ENCODE measurements around the gene HIVEP1.

Gene HIVEP1

DNA sequence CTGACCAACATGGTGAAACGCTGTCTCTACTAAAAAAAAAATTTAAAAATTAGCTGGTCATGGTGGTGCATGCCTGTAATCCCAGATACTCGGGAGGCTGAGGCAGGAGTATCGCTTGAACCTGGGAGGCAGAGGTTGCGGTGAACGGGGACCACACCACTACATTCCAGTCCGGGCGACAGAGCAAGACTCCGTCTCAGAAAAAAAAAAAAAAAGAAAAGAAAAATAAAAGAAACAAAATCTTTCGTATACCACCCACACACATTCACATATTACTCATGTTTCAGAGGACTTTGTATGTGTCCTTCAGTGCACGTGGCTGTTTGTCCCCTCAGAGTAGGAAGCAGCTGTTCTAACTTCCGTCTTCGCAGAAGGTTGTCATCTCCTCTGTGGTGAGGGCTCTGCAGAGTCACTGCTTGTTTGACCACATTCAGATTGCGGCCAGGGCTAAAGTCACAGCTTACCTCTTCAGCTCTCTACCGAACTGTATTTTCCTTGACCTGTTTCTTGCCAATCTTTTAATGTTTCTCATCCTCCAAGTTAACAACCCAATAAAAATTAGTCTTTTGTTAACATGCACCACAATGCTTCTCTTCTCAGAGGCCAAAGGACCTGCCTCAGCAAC is 36.6 kb upstream of the HIVEP1 start:
- TF ChIP-seq, protein P1, sequence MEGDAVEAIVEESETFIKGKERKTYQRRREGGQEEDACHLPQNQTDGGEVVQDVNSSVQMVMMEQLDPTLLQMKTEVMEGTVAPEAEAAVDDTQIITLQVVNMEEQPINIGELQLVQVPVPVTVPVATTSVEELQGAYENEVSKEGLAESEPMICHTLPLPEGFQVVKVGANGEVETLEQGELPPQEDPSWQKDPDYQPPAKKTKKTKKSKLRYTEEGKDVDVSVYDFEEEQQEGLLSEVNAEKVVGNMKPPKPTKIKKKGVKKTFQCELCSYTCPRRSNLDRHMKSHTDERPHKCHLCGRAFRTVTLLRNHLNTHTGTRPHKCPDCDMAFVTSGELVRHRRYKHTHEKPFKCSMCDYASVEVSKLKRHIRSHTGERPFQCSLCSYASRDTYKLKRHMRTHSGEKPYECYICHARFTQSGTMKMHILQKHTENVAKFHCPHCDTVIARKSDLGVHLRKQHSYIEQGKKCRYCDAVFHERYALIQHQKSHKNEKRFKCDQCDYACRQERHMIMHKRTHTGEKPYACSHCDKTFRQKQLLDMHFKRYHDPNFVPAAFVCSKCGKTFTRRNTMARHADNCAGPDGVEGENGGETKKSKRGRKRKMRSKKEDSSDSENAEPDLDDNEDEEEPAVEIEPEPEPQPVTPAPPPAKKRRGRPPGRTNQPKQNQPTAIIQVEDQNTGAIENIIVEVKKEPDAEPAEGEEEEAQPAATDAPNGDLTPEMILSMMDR (IDR thresholded peaks at IDR 0.05; ENCODE audit: insufficient read depth, low read length, missing control alignments) = no peak
- ChIA-PET CTCF (interaction anchor here (1.3 kb wide), 1 partner anchor 8 kb away, joined by 3 read pairs; no protein-coding TSS in a partner anchor), POLR2A (interaction anchor here (1.3 kb wide), 1 partner anchor 204 kb away, joined by 4 read pairs; no protein-coding TSS in a partner anchor)
- DNase-seq (ENCODE audit: low read depth, low spot score) = no peak
- H3K4me3 ChIP-seq (ENCODE audit: low read depth, low read length) = no peak overlapping the region

DNA sequence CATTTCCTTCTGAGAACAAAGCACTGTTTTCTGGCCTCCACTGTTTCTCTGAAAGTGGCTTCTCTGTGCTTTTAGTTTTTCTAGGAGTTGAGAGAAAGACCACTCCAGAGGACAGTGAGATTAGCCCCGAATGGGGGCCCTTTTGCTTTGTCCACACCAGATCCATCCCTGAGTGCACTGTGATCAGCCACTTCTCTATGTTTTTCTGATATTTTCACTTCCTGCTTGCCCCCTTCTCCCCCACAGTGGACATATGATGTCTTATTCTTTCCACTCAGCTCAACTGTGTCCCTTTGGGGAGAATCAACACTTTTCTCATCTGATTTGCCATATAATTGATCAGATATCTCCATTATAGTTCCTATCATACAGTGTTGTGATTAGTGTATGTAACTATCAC is 35.6 kb upstream of the HIVEP1 start:
- no peak for DNase-seq (ENCODE audit: low read depth, low spot score)
- TF ChIP-seq, protein P1 (IDR thresholded peaks at IDR 0.05; ENCODE audit: insufficient read depth, low read length, missing control alignments) = no peak
- ChIA-PET CTCF (no interaction called here), POLR2A (no interaction called here)
- no peak overlapping the region for H3K4me3 ChIP-seq (ENCODE audit: low read depth, low read length)

DNA sequence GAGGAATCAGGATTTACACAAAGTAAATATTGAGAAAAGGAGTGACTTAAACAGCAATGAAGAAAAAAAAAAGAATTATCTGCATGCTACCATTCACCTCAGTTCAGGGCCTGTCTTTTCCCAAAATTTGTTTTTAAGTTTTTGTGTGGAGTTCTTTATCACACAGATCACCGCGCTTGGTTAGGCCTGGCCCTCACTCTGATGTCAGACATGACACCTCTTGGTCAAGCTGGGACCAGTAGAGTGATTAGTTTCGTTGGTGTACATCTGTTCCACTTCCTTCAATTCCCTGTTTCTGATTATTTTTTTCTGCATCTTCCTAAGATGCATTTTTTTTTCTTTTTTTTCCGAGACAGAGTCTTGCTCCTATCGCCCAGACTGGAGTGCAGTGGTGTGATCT is 34.9 kb upstream of the HIVEP1 start:
- ChIA-PET POLR2A (no interaction called here), CTCF (no interaction called here)
- TF ChIP-seq, protein P1 (IDR thresholded peaks at IDR 0.05; ENCODE audit: insufficient read depth, low read length, missing control alignments) = no peak
- H3K4me3 ChIP-seq (ENCODE audit: low read depth, low read length) = no peak overlapping the region
- no peak for DNase-seq (ENCODE audit: low read depth, low spot score)

DNA sequence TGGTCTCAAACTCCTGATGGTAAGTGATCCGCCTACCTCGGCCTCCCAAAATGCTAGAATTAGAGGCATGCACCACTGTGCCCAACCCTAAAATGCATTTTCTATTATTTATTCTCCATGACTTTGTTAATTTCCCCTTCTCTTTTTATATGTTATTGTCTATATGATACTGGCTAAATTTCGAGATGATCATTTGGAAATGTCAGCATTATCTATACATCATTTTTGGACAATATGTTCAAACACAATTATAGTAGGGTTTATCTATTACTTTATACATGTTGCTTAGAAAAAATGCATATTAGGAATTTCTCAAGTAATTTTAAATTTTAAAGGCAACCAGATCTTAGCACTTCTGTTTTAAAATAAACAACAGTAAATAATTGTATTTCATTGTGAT is 34.4 kb upstream of the HIVEP1 start:
- POLR2A ChIA-PET = no interaction called here
- TF ChIP-seq, protein P1 (IDR thresholded peaks at IDR 0.05; ENCODE audit: insufficient read depth, low read length, missing control alignments) = no peak
- CTCF ChIA-PET = no interaction called here
- H3K4me3 ChIP-seq (ENCODE audit: low read depth, low read length) = no peak overlapping the region
- DNase-seq (ENCODE audit: low read depth, low spot score) = no peak

DNA sequence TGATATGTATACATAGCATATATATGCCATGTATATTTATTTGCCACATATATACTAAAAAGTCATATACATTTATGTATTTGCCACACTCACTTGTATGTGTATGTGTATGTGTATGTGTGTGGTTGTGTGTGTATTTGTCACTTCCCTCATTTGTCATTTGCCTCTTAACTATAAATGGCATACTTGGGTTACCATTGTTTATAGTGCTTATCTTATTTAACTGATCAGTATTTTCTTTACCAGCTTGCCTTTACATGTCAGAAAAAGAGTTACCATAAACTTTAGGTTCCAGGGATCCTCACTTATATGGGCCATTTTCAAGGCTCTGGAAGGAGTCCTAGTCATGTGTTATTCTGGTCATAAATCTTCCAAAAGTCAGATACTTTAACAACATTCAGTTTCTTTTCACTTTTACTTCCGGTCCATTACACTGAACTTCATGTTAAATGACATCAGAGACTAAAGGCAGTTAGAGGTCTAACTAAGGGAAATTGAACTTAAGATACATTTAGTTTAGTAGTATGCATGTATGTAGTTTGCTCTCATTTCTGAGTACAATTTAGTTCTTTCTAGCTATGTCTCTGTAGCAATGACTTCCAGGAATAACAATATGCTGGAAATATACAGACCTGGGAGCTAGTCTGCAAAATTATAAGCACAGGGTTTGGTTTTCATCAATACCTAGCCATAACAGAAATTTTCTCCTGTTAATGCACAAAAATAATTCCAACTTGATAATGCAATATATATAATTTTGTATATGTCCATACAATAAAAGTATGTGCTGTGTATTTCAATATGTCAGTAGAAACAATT is 33.7 kb upstream of the HIVEP1 start:
- POLR2A ChIA-PET = no interaction called here

DNA sequence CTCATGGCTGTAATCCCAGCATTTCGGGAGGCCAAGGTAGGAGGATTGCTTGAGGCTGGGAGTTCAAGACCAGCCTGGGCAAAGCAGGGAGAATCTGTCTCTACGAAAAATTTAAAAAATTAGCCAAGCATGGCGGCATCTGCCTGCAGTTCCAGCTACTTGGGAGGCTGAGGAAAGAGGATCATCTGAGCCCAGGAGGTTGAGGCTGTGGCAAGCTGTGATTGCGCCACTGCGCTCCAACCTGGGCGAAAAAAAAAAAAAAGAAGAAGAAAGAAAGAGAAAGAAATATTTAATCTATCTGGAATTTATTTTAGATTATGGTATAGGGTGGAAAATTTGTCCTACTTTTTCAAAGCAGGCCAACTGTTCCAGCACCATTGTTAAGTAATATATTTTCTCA is 32.2 kb upstream of the HIVEP1 start:
- ChIA-PET POLR2A (no interaction called here), CTCF (no interaction called here)
- no peak overlapping the region for H3K4me3 ChIP-seq (ENCODE audit: low read depth, low read length)
- TF ChIP-seq, protein P1 (IDR thresholded peaks at IDR 0.05; ENCODE audit: insufficient read depth, low read length, missing control alignments) = no peak
- DNase-seq (ENCODE audit: low read depth, low spot score) = no peak

More for the DNA sequence above, 33.7 kb upstream of the HIVEP1 start:
- DNase-seq (ENCODE audit: low read depth, low spot score) = no peak
- CTCF ChIA-PET = no interaction called here
- TF ChIP-seq, protein P1 (IDR thresholded peaks at IDR 0.05; ENCODE audit: insufficient read depth, low read length, missing control alignments) = no peak
- H3K4me3 ChIP-seq (ENCODE audit: low read depth, low read length) = no peak overlapping the region
